Heart right ventricle (tissue), 16 donors: ENCODE results near the gene FUT9. TPM values are rescaled to one million over a fixed set of nuclear protein-coding genes. Genes with fewer than 3 reads are reported as not detected.
"Not testable (repeated sequence)": the region's sequence is repeated elsewhere in the genome, so short reads cannot be mapped to it uniquely, and the experiment has no call there.

Source experiments
- ATAC-seq, 8 donors: fragments of 200-7000 bp; cut with Tn5 transposase; one replicate each; pipeline ENCODE4 v1.9.1; 2020; ENCODE audit warnings: mild to moderate bottlenecking in 8 of 8, moderate library complexity in 8 of 8, moderate number of reproducible peaks in 1 of 8
- DNase-seq, 2 donors: peaks; one replicate each; pipeline ENCODE4 v3.0.0-alpha.2; 2020
- H3K27ac ChIP-seq, 10 donors: fragments of 200-600 bp; sonication (generic) in 2 of 10; one replicate each; pipeline versions ENCODE4 v1.5.0 to v1.8.0; 2020 to 2022; ENCODE audit warnings: mild to moderate bottlenecking in 3 of 10
- H3K27me3 ChIP-seq, 7 donors: fragments of 200-600 bp; one replicate each; pipeline ENCODE4 v1.8.0; 2021 to 2022; ENCODE audit warnings: mild to moderate bottlenecking in 2 of 7
- H3K36me3 ChIP-seq, 9 donors: fragments of 200-600 bp; sonication (generic) in 1 of 9; one replicate each; pipeline versions ENCODE4 v1.5.0 to v1.8.0; 2020 to 2022; ENCODE audit warnings: mild to moderate bottlenecking in 2 of 9
- H3K4me1 ChIP-seq, 9 donors: fragments of 200-600 bp; sonication (generic) in 1 of 9; one replicate each; pipeline versions ENCODE4 v1.5.0 to v1.8.0; 2020 to 2022; ENCODE audit warnings: mild to moderate bottlenecking in 4 of 9
- H3K4me3 ChIP-seq, 10 donors: fragments of 200-600 bp; sonication (generic) in 2 of 10; one replicate each; pipeline versions ENCODE4 v1.5.0 to v1.8.0; 2020 to 2022; ENCODE audit warnings: mild to moderate bottlenecking in 7 of 10, moderate library complexity in 2 of 10
- H3K9me3 ChIP-seq, 11 donors: fragments of 200-600 bp in 10 of 11; sonication (generic) in 2 of 11; one replicate each; pipeline versions ENCODE4 v1.5.0 to v1.8.0; 2013 to 2022; ENCODE audit warnings: mild to moderate bottlenecking in 2 of 11, control low read depth in 1 of 11, moderate library complexity in 1 of 11
- CTCF ChIP-seq, 9 donors: fragments of 200-600 bp; sonication (generic) in 2 of 9; IDR thresholded peaks; one replicate each; pipeline versions ENCODE4 v1.5.0 to v1.8.0; 2021 to 2022; ENCODE audit warnings: antibody characterized with exemption in 9 of 9, mild to moderate bottlenecking in 5 of 9, moderate library complexity in 1 of 9
- WGBS, 2 donors: extraction: QIAGEN DNeasy Blood & Tissue Kit; methylation state at CpG; one replicate each; pipeline ENCODE4 v1.1.7; 2013; ENCODE audit warnings: inconsistent platforms in 1 of 2; 5-methylcytosine and 5-hydroxymethylcytosine counted together
- intact Hi-C, 10 donors: fragments of 100-400 bp; cut with DNase I; formaldehyde crosslinking; loops; one replicate each; pipeline versions ENCODE4 v1.11.1 to v1.14.2; 2022
- polyA plus RNA-seq, 2 donors: library from polyadenylated mRNA; stranded (reverse); fragments of 200-250 nt; gene quantifications; one replicate each; pipeline ENCODE4 v1.2.3, GENCODE V29; 2013
- total RNA-seq, 10 donors: library from RNA; stranded (reverse); fragmentation: NEBNext Ultra II Directional in 3 of 10; extraction: Animal tissue kit (Norgen Biotek cat#: 25700) in 3 of 10; gene quantifications; one replicate each; pipeline versions ENCODE4 v1.2.1 to v1.2.4, GENCODE V29; 2021 to 2023
- donor health status: Arrhythmogenic right ventricular cardiomyopathy.
- donor health status: ischemic (EF 13 %, LVEDD 7.1; RV severe dilation, severe dysfunction).
- donor health status: healthy with polysubstance abuse.
- donor health status: DM: no; HTN: yes; CAD: no.
- donor health status: DM: no; HTN: no; CAD: no.
- donor health status: ischemic (EF 25% LVEDD 6.9; RV normal size, moderate dysfunction).
- donor health status: ischemic (EF 25% LVEDD 5.7; RV mildly dilated, moderate dysfunction).
- donor health status: healthy.
- donor health status: DM: yes; HTN: yes; CAD: no.
- donor health status: Ischemic cardiomyopathy.
- donor health status: ischemic (EF 35%, LVEDD 5.7; RV mildly dilated, moderate dysfunction).
- donor health status: nonischemic (EF 11% LVEDD 7.7; RV severe dilation, severe dysfunction).
- donor health status: DM: yes; HTN: yes; CAD: no.
- donor health status: PGD.
- donor health status: ischemic (EF 29% LVEDD 5.4; RV normal size, mild dysfunction).
- donor health status: nonischemic (EF 23%, LVEDD 6.1; RV moderate dilation, normal function).

Gene FUT9
- total and polyA plus RNA-seq, 12 donors: not detected

DNA sequence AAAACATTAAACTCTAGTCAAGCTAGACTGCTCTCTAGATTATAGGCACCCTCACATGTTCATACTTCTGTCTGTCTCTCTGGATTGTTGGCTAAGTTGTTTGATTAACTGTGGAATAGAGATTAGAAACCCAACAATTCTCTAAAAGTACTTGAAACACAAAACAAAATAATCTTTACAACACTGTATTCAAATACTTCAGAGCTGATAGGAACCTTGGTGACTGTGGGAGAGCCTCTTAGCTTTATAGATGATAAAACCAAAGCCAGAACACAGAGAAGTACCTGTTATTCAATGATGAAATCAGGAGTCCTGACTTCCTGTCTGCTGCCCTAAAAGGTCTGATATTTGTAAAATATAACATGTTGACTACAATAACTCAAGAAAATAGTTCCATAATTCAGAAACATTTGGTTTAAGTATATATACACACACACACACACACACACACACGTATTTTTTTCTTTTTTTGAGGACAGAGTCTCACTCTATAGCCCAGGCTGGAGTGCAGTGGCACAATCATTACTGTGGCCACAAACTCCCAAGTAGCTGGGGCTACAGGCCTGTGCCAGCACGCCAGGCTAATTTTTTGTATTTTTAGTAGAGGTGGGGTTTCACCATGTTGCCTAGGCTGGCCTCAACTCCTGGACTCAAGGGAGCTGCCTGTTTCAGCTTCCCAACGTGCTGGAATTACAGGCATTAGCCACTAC, 222.0 kb downstream of the FUT9 start:
- no peaks in the 10 kb centered on the region for H3K4me1 ChIP-seq
- no peak for ATAC-seq
- WGBS, 2 donors: 56 to 57% methylated on average over 3 of the region's 3 CpGs

GRCh38 chr6:96246563-96246962, 230.8 kb downstream of the FUT9 start:
- DNase-seq (no peak), ATAC-seq (no peak)
- 47 to 50% methylated on average over 2 of the region's 2 CpGs for WGBS, 2 donors
- H3K36me3 ChIP-seq: no peaks in the 10 kb centered on the region
- no peaks in the 10 kb centered on the region for H3K27me3 ChIP-seq
- H3K9me3 ChIP-seq: peaks cover 0 to 4% (median 0%) of the 10 kb centered on the region in 11 donors
- intact Hi-C loops: no loop called here
- H3K4me3 ChIP-seq: no peak overlapping the region
- no peak overlapping the region for H3K27ac ChIP-seq
- no peaks in the 10 kb centered on the region for H3K4me1 ChIP-seq
- TF ChIP-seq CTCF (IDR thresholded peaks at IDR 0.05): no peak

More for the DNA sequence above, 222.0 kb downstream of the FUT9 start:
- no peak overlapping the region for H3K27ac ChIP-seq
- H3K27me3 ChIP-seq: no peaks in the 10 kb centered on the region
- no peak for DNase-seq
- TF ChIP-seq CTCF (IDR thresholded peaks at IDR 0.05): no peak
- no peaks in the 10 kb centered on the region for H3K9me3 ChIP-seq
- intact Hi-C loops: no loop called here
- H3K4me3 ChIP-seq: no peak overlapping the region
- H3K36me3 ChIP-seq: no peaks in the 10 kb centered on the region

DNA sequence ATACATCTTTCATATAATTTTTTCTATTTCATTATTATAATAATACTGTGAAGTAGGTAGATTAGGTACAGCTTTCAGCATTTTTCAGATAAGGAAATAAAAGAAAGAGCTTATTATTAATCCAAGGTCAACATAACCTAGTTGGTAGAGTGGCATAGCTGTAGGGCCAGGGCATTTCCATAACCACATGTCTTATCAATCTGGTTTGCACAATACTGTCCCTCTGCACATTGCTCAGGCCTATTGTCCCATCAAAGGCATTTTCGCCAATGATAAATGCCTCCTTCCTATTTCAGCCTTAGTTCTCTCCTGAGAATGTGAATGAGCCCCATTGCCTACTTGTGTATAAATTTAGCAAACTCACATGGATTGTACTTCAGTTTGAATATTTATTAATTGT, 234.0 kb downstream of the FUT9 start:
- Histone ChIP-seq H3K9me3 (peaks cover 0 to 9% (median 0%) of the 10 kb centered on the region in 11 donors), H3K27me3 (no peaks in the 10 kb centered on the region), H3K27ac (no peak overlapping the region), H3K4me1 (no peaks in the 10 kb centered on the region), H3K36me3 (no peaks in the 10 kb centered on the region), H3K4me3 (no peak overlapping the region)
- DNase-seq (no peak), ATAC-seq (no peak)
- intact Hi-C loops: no loop called here
- no peak for TF ChIP-seq CTCF (IDR thresholded peaks at IDR 0.05)
- WGBS, 2 donors: 84 to 88% methylated on average over 1 of the region's 1 CpG

GRCh38 chr6:96257751-96258150, 242.0 kb downstream of the FUT9 start:
- H3K27ac ChIP-seq: no peak overlapping the region
- 86 to 88% methylated on average over 1 of the region's 1 CpG for whole genome bisulfite sequencing, 2 donors
- intact Hi-C loops: no loop called here
- DNase-seq (no peak), ATAC-seq (no peak)
- no peaks in the 10 kb centered on the region for H3K4me1 ChIP-seq
- H3K9me3 ChIP-seq: peaks cover 0 to 7% (median 0%) of the 10 kb centered on the region in 11 donors
- H3K4me3 ChIP-seq: no peak overlapping the region
- H3K36me3 ChIP-seq: no peaks in the 10 kb centered on the region
- TF ChIP-seq CTCF (IDR thresholded peaks at IDR 0.05): no peak
- H3K27me3 ChIP-seq: no peaks in the 10 kb centered on the region

GRCh38 chr6:96260787-96261430, 245.1 kb downstream of the FUT9 start:
- H3K4me1 ChIP-seq, H3K36me3 ChIP-seq, ATAC-seq, DNase-seq, H3K4me3 ChIP-seq, H3K27me3 ChIP-seq, H3K9me3 ChIP-seq, intact Hi-C loops, H3K27ac ChIP-seq: not testable (repeated sequence)
- WGBS, 2 donors: 94 to 96% methylated on average over 37 of the region's 37 CpGs
